Sigmoid colon (tissue), 7 donors: ENCODE measurements around the gene CSNK1G3. TPM values are rescaled to one million over a fixed set of nuclear protein-coding genes. Genes with fewer than 3 reads are reported as not detected.

Experiments used
- DNase-seq: peaks from one replicate; pipeline ENCODE4 v3.0.0-alpha.2; 2019
- H3K27ac ChIP-seq, 4 donors: fragments of 200-600 bp; sonication (generic); one replicate each; pipeline ENCODE4 v1.5.1; 2016 to 2019; ENCODE audit warnings: mild to moderate bottlenecking in 1 of 4
- H3K27me3 ChIP-seq, 3 donors: fragments of 200-600 bp; sonication (generic); one replicate each; pipeline ENCODE4 v1.5.1; 2019; ENCODE audit warnings: mild to moderate bottlenecking in 1 of 3
- H3K36me3 ChIP-seq, 4 donors: fragments of 200-600 bp; sonication (generic); one replicate each; pipeline ENCODE4 v1.5.1; 2016 to 2019
- H3K4me1 ChIP-seq, 4 donors: fragments of 200-600 bp; sonication (generic); one replicate each; pipeline ENCODE4 v1.5.1; 2017 to 2019
- H3K4me3 ChIP-seq, 4 donors: fragments of 200-600 bp; sonication (generic); one replicate each; pipeline ENCODE4 v1.5.1; 2017 to 2019; ENCODE audit warnings: mild to moderate bottlenecking in 2 of 4, moderate library complexity in 1 of 4
- H3K9me3 ChIP-seq, 4 donors: fragments of 200-600 bp in 3 of 4; sonication (generic) in 3 of 4; one replicate each; pipeline versions ENCODE4 v1.5.1 to v1.6.1; 2013 to 2019
- CTCF ChIP-seq, 4 experiments: fragments of 450-650 bp in 3 of 4; fragments of 200-600 bp in 1 of 4; IDR thresholded peaks; one replicate each; pipeline ENCODE4 v1.5.1; 2016 to 2019; ENCODE audit warnings: antibody characterized with exemption in 4 of 4, mild to moderate bottlenecking in 3 of 4, moderate library complexity in 2 of 4
- EP300 ChIP-seq, 4 donors: sonication (generic); formaldehyde crosslinking; IDR thresholded peaks; one replicate each; pipeline ENCODE4 v1.6.1; 2017; ENCODE audit warnings: antibody characterized with exemption in 4 of 4
- POLR2A ChIP-seq, 2 donors: fragments of 450-650 bp; IDR thresholded peaks; one replicate each; pipeline ENCODE4 v1.6.1; 2016; ENCODE audit warnings: antibody characterized with exemption in 2 of 2, mild to moderate bottlenecking in 2 of 2, moderate library complexity in 2 of 2
- POLR2AphosphoS5 ChIP-seq, 4 donors: sonication (generic); formaldehyde crosslinking; IDR thresholded peaks; one replicate each; pipeline ENCODE4 v1.6.1; 2017; ENCODE audit warnings: antibody characterized with exemption in 4 of 4
- WGBS, 2 donors: extraction: QIAGEN DNeasy Blood & Tissue Kit; methylation state at CpG; one replicate each; pipeline ENCODE4 v1.1.7; 2013; 5-methylcytosine and 5-hydroxymethylcytosine counted together
- intact Hi-C: fragments of 100-400 bp; cut with DNase I; formaldehyde crosslinking; loops from one replicate; pipeline ENCODE4 v1.15.1; 2023
- polyA plus RNA-seq, 3 donors: library from polyadenylated mRNA; stranded (reverse); fragments of 200-250 nt; gene quantifications; one replicate each; pipeline ENCODE4 v1.2.3, GENCODE V29; 2013
- total RNA-seq, 4 donors: library from RNA; depleted of rRNA; stranded (reverse); fragments of >200 nt; gene quantifications; one replicate each; pipeline ENCODE4 v1.1.0, GENCODE V29; 2016
- donor health status: healthy with polysubstance abuse.
- donor health status: Bipolar disorder and iron deficiency.
- donor health status: healthy.

Gene CSNK1G3
- total and polyA plus RNA-seq, 7 donors = 21.6 to 99.6 (median 55.8) TPM

DNA sequence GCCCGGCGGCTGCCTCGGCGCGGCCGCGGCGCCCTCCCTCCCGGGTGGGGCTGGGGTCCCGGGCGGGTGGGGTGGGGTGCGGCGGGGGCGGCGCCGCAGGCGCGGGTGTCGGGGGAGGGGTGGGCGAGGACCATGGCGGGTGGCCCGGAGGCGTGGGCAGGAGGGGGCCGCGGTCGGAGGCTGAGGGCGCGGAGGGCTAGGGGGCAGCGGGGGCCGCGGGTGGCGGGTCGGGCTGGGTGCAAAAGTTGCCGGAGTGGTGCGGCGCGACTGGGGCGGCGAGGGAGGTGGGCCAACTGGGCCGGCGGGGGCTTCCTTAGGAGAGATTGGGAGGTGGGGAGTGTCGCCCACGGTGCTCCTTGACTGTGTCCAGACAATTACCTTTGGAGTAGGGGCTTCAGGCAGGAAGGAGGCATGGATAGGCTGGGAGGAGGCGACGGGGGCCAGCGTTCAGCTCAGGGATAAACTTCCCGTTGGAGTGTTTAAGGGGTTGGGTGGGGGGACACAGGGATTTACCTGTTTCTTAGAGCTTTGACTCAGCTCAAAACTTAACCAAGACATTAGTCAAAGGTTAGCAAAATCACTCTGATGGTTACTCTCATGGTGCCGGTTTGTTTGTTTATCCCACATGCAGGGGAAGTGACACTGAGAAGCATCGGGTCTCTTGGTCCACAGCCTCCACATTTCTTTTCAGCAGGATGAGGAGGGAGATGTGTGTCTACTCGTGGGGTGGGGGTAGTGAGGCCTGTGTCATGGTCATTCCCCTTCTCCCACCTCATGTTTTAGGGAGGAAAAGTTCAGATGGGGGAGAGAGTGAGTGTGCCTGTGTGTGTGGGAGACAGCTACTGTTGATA, 859 bp downstream of the CSNK1G3 start:
- intact Hi-C loops = loop anchor here (10.0 kb wide), 1 partner anchor 92 kb away; no protein-coding TSS in a partner anchor
- Histone ChIP-seq H3K27me3 (no peaks in the 10 kb centered on the region), H3K27ac (peak overlapping the region; percentile 90 to 96 (median 94)), H3K9me3 (no peaks in the 10 kb centered on the region), H3K36me3 (no peaks in the 10 kb centered on the region), H3K4me3 (peak overlapping the region; percentile 86 to 97 (median 92)), H3K4me1 (peaks cover 0 to 25% (median 12%) of the 10 kb centered on the region in 4 donors)
- 1% methylated on average over 50 of the region's 50 CpGs for WGBS, 2 donors
- TF ChIP-seq EP300 (IDR thresholded peaks at IDR 0.05) = no peak
- TF ChIP-seq POLR2AphosphoS5 (IDR thresholded peaks at IDR 0.05) = no peak
- TF ChIP-seq POLR2A (IDR thresholded peaks at IDR 0.05) = no peak
- TF ChIP-seq CTCF (IDR thresholded peaks at IDR 0.05) = no peak
- peak; percentile 71 for DNase-seq

DNA sequence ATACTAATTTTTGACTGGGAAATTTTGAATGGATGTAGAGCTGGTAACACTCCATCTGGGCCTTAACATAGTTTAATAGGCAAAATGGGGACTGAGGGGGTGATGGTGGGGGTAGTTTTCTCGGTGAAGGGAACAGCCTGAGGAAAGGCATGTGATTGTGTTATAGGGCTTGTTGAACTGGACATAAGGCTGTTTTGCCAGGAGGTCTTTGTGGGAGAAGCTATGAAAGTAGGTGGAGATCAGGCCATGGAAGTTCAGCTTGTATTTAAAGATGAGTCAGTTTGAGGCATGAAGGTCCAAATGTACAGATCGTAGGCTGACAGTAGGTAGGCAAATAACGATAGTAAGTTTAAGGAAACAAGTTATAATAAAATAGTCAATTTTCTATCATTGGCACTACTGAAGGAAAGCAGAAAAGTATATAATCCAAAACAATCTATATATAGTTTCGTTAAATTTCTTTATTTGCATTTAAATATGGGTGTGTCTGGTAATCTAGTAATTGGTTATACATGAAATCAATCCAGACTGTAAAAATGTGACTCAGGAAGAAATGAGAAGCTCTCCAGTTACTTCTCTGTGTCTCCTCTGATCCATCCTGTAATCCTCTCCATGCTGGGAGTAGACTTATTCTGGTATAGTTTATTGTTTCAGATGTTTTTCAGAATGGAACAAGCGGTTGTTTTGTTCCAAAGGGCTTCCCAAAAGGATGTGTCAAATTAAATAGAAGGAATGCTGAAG, 2.8 kb downstream of the CSNK1G3 start:
- intact Hi-C loops = loop anchor here (10.0 kb wide), 1 partner anchor 90 kb away; no protein-coding TSS in a partner anchor
- Histone ChIP-seq H3K4me1 (peaks cover 0 to 30% (median 12%) of the 10 kb centered on the region in 4 donors), H3K36me3 (no peaks in the 10 kb centered on the region), H3K9me3 (no peaks in the 10 kb centered on the region), H3K4me3 (no peak overlapping the region), H3K27ac (no peak overlapping the region), H3K27me3 (no peaks in the 10 kb centered on the region)
- 66 to 86% methylated on average over 5 of the region's 5 CpGs for WGBS, 2 donors
- no peak for TF ChIP-seq POLR2AphosphoS5 (IDR thresholded peaks at IDR 0.05)
- no peak for TF ChIP-seq EP300 (IDR thresholded peaks at IDR 0.05)
- no peak for DNase-seq

DNA sequence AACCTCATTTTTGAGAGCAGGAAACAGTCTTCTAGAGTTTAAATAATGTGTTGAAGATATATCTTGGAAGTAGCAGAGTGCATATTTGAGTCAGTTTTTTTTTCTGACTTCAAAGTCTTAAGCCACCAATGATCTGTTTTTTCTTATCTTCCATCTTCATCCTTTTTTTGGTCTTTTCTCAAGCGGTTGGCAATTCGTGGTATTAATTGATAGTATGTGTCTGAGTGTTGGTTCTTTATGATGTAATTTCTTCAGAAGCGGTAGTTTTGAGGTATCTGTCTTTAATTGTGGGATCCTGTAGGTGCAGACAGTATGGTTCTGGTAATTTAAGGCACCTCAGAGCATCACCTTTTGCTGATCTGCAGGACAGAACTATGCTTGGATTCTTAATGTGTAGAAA, 3.9 kb downstream of the CSNK1G3 start:
- intact Hi-C loops = loop anchor here (10.0 kb wide), 1 partner anchor 89 kb away; no protein-coding TSS in a partner anchor
- H3K4me1 ChIP-seq = peaks cover 0 to 36% (median 15%) of the 10 kb centered on the region in 4 donors
- WGBS, 2 donors = 66 to 88% methylated on average over 3 of the region's 3 CpGs
- no peak for DNase-seq
- no peaks in the 10 kb centered on the region for H3K36me3 ChIP-seq
- TF ChIP-seq POLR2A (IDR thresholded peaks at IDR 0.05) (no peak), EP300 (IDR thresholded peaks at IDR 0.05) (no peak), POLR2AphosphoS5 (IDR thresholded peaks at IDR 0.05) (no peak), CTCF (IDR thresholded peaks at IDR 0.05) (no peak)
- no peaks in the 10 kb centered on the region for H3K9me3 ChIP-seq
- no peak overlapping the region for H3K27ac ChIP-seq
- no peak overlapping the region for H3K4me3 ChIP-seq
- H3K27me3 ChIP-seq = no peaks in the 10 kb centered on the region

DNA sequence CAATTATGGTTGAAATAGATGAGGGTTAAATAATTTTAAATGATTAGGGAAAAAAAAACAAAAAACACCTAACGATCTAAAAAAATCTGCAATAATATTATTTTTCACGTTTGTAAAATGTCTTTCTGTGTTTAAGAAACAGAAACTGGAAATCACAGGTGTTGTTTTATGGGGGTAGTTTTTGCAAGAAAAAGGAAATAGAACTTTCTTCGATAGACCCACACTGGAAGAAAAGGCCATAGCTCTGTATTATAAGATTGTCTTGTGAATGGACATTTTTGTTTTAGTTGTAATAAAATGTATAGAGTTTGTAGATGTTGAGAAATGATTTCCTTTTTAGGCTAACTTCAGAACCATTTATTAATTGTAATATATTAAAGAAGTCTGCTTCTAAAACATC, 5.5 kb downstream of the CSNK1G3 start:
- Histone ChIP-seq H3K27ac (no peak overlapping the region), H3K4me3 (no peak overlapping the region), H3K4me1 (peaks cover 0 to 48% (median 16%) of the 10 kb centered on the region in 4 donors), H3K9me3 (no peaks in the 10 kb centered on the region), H3K27me3 (no peaks in the 10 kb centered on the region), H3K36me3 (no peaks in the 10 kb centered on the region)
- WGBS, 2 donors = 64 to 73% methylated on average over 3 of the region's 3 CpGs
- DNase-seq = no peak
- intact Hi-C loops = loop anchor here (10.0 kb wide), 1 partner anchor 87 kb away; no protein-coding TSS in a partner anchor
- TF ChIP-seq EP300 (IDR thresholded peaks at IDR 0.05) = no peak
- no peak for TF ChIP-seq POLR2A (IDR thresholded peaks at IDR 0.05)
- TF ChIP-seq POLR2AphosphoS5 (IDR thresholded peaks at IDR 0.05) = no peak
- TF ChIP-seq CTCF (IDR thresholded peaks at IDR 0.05) = no peak

- Histone ChIP-seq H3K27me3 (no peaks in the 10 kb centered on the region), H3K4me3 (no peak overlapping the region), H3K9me3 (no peaks in the 10 kb centered on the region), H3K4me1 (peaks cover 0 to 46% (median 14%) of the 10 kb centered on the region in 4 donors), H3K36me3 (no peaks in the 10 kb centered on the region), H3K27ac (no peak overlapping the region)
- intact Hi-C loops = loop anchor here (10.0 kb wide), 1 partner anchor 87 kb away; no protein-coding TSS in a partner anchor
- TF ChIP-seq CTCF (IDR thresholded peaks at IDR 0.05) (no peak), POLR2A (IDR thresholded peaks at IDR 0.05) (no peak), POLR2AphosphoS5 (IDR thresholded peaks at IDR 0.05) (no peak), EP300 (IDR thresholded peaks at IDR 0.05) (no peak)
- no peak for DNase-seq
Measured at GRCh38 chr5:123518111-123518510, 6.1 kb downstream of the CSNK1G3 start.
